Activated CD8-positive, alpha-beta memory T cell treated with anti-CD3 and anti-CD28 coated beads for 48 hours (primary cell): Measurements from ENCODE around the gene MET.
"Not testable (repeated sequence)": the region's sequence is repeated elsewhere in the genome, so short reads cannot be mapped to it uniquely, and the experiment has no call there.

ENCODE experiments used
- DNase-seq, 3 experiments: peaks; one replicate each; pipeline ENCODE4 v3.0.0-alpha.2; 2020; ENCODE audit warnings: low read depth in 2 of 3, low spot score in 2 of 3

MET gene

GRCh38 chr7:116726713-116727431 lies 54.9 kb downstream of the MET start:
- DNase-seq = no peak

- no peak for DNase-seq
Measured at GRCh38 chr7:116727432-116728009, 55.5 kb downstream of the MET start.

- no peak for DNase-seq
Measured at GRCh38 chr7:116728413-116728812, 56.4 kb downstream of the MET start.

GRCh38 chr7:116730097-116731022 lies 58.4 kb downstream of the MET start:
- DNase-seq = no peak

GRCh38 chr7:116731023-116731395 lies 59.0 kb downstream of the MET start:
- no peak for DNase-seq

DNA sequence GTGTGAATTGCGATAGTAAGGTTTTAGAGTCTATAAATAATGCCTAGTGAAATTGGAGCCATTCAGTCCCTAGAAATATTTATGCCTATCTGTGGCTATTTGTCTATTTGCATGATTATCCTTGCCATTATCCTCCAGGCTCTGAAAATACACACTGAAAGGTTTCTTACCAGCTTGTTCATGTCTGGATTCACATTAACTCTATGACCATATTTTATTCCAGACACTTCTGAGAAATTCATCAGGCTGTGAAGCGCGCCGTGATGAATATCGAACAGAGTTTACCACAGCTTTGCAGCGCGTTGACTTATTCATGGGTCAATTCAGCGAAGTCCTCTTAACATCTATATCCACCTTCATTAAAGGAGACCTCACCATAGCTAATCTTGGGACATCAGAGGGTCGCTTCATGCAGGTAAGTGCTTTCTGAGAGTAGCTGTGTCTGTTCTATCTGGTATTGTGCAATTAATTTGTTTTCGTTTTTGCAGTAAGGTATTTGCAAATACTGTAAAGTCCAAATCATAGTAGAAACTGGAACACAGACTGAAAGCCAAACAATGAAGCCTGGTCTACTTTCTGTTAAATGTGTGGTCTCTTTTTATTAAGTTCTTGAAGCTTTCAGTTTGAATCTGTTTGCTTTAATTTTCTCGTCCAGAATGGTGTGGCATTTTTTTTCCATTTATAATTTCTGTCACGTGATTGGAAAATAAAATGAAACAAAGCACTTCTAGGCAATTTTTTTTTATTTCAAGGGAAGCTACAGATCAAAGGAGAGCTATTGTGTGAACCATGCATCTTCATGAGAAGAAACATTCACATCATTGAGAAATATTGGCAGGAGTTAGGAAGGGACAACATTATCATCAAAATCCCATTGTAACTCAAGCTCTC lies 59.7 kb downstream of the MET start:
- DNase-seq = no peak

- DNase-seq = no peak
Measured at GRCh38 chr7:116732788-116733694, 61.0 kb downstream of the MET start.

- DNase-seq = no peak
Measured at GRCh38 chr7:116733924-116734580, 62.1 kb downstream of the MET start.

DNA sequence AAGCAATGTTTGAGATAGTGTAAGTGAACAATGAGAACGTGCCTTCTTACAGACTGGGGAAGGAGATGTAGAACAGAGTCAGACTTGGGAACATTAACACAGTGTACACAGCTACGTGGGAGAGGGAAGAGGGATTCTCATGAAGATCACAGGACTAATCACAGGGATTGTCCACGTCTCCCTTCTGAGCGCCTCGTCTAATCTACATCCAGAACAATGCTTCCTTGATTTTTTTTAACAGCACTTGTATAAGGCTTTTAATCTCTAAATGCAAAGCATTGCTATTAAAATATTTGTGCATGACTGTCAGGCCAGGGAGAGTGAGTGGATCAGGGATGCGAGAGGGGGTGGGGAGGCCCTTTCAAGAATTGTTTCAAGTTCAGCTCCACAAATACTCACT lies 62.7 kb downstream of the MET start:
- no peak for DNase-seq

- DNase-seq = no peak
Measured at GRCh38 chr7:116736927-116737715, 65.1 kb downstream of the MET start.

GRCh38 chr7:116738378-116738777 lies 66.4 kb downstream of the MET start:
- DNase-seq = no peak

- DNase-seq = no peak
Measured at GRCh38 chr7:116739307-116739706, 67.3 kb downstream of the MET start.

GRCh38 chr7:116740231-116740630 lies 68.2 kb downstream of the MET start:
- DNase-seq = no peak

GRCh38 chr7:116740755-116741462 lies 68.9 kb downstream of the MET start:
- no peak for DNase-seq

DNA sequence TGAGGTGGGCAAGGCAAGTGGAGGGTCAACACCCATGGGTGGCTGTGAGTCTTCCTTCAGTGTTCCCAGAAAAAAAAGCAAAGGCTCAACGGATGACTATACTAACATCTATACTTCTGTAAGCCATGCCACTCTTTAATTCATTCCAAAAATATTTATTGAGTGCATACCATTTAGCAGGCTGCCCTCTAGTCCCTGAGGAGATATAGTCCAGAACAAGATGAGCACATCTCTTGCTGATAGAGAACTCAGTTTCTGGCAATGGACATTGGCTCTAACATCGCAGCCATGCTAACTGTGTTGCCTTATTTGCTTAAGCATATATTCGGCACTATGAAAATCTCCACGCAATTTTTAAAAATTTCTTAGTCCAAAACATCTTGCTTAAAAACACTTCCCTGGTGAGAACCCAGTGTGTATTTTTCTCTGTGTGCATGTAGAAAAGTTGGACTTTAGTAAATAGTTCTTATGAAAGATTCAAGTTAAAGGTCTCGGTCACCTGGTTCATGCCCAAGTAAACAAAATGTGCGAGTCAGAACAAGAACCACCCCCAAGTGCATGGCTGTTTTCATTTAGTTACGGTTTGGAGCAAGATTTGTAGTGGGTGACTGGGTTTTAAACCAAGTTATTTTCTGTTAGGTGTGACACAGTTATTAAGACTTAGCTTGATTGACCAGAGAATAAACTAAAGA lies 69.8 kb downstream of the MET start:
- no peak for DNase-seq

DNA sequence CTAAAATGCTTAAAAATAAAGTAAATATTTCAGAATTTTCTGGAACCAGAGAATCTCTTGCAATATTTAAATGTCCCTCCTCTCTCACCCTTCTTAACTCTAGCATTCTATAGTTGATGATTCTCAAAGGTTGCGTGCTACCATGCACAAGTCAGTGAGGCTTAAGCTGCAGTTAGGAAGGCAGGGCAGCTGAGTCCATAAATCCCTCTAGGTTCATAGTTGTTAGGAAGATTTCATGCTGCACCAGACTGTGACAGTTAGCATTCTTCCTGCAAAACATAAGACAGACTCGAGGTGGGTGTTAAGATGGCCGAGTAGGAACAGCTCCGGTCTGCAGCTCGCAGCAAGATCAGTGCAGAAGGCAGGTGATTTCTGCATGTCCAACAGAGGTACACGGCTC lies 70.6 kb downstream of the MET start:
- DNase-seq = no peak

DNA sequence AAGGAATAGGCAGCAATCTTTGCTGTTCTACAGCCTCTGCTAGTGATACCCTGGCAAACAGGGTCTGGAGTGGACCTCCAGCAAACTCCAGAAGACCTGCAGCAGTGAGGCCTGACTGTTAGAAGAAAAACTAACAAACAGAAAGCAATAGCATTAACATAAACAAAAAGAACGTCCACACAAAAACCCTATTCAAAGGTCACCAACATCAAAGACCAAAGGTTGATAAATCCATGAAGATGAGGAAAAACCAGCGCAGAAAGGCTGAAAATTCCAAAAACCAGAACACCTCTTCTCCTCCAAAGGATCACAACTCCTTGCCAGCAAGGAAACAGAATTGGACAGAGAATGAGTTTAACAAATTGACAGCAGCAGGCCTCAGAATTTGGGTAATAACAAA lies 71.8 kb downstream of the MET start:
- DNase-seq = not testable (repeated sequence)
